ENCODE results near the gene TNFRSF19. TPM values are rescaled to one million over a fixed set of nuclear protein-coding genes. Genes with fewer than 3 reads are reported as not detected.

Gene TNFRSF19
- total and polyA plus RNA-seq, 5 donors from 2014 or later: 1.3 to 5.6 (median 1.6) TPM

- no peak for DNase-seq
- Mint-ChIP-seq H3K4me3 (no peak overlapping the region), H3K9me3 (no peaks in the 10 kb centered on the region), H3K36me3 (peaks cover 9% of the 10 kb centered on the region), H3K27ac (no peak overlapping the region), H3K4me1 (peaks cover 0 to 14% (median 7%) of the 10 kb centered on the region in 4 donors), H3K27me3 (no peaks in the 10 kb centered on the region)
- Histone ChIP-seq H3K27ac (ENCODE audit: insufficient read depth, low read length, poor library complexity, severe bottlenecking) (no peak overlapping the region), H3K36me3 (ENCODE audit: control insufficient read depth, insufficient read depth, low read length) (no peaks in the 10 kb centered on the region), H3K4me3 (ENCODE audit: low read depth, low read length) (no peak overlapping the region), H3K4me1 (ENCODE audit: control insufficient read depth, insufficient read depth, low read length, poor library complexity, severe bottlenecking) (no peaks in the 10 kb centered on the region), H3K9me3 (ENCODE audit: control insufficient read depth in 2 of 2, low read length in 2 of 2) (no peaks in the 10 kb centered on the region), H3K27me3 (ENCODE audit: control insufficient read depth, insufficient read depth, low read length) (no peaks in the 10 kb centered on the region)
- ATAC-seq (ENCODE audit: low read depth in 2 of 2): no peak
Measured at GRCh38 chr13:23722726-23723453, 152.7 kb downstream of the TNFRSF19 start.

DNA sequence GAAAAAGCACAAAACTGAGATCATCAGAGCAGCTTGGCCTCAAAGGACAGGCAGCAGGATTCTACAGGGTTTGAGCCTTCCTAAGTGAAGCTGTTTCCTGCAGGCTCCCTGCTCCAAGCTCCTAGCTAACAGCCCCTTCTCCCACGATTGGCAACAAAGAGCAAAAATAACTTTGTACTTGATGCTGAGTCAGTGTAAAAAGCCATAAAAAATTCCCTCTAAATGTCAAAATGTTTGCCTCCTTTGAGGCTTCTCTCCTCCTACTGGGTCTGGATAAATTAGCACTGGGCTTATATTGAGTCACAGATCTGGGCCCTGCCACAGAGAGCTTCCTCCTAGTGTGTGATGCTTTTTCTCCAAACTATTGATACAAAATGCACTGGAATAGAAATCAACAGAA lies 153.3 kb downstream of the TNFRSF19 start:
- no peak for ATAC-seq (ENCODE audit: low read depth in 2 of 2)
- no peak for DNase-seq
- H3K27ac ChIP-seq (ENCODE audit: insufficient read depth, low read length, poor library complexity, severe bottlenecking): no peak overlapping the region
- Mint-ChIP-seq H3K9me3 (no peaks in the 10 kb centered on the region), H3K27me3 (no peaks in the 10 kb centered on the region), H3K36me3 (peaks cover 9% of the 10 kb centered on the region), H3K4me1 (peaks cover 0 to 14% (median 7%) of the 10 kb centered on the region in 4 donors), H3K4me3 (no peak overlapping the region), H3K27ac (no peak overlapping the region)
- H3K4me3 ChIP-seq (ENCODE audit: low read depth, low read length): no peak overlapping the region
- no peaks in the 10 kb centered on the region for H3K9me3 ChIP-seq (ENCODE audit: control insufficient read depth in 2 of 2, low read length in 2 of 2)
- no peaks in the 10 kb centered on the region for H3K36me3 ChIP-seq (ENCODE audit: control insufficient read depth, insufficient read depth, low read length)
- no peaks in the 10 kb centered on the region for H3K4me1 ChIP-seq (ENCODE audit: control insufficient read depth, insufficient read depth, low read length, poor library complexity, severe bottlenecking)
- H3K27me3 ChIP-seq (ENCODE audit: control insufficient read depth, insufficient read depth, low read length): no peaks in the 10 kb centered on the region

DNA sequence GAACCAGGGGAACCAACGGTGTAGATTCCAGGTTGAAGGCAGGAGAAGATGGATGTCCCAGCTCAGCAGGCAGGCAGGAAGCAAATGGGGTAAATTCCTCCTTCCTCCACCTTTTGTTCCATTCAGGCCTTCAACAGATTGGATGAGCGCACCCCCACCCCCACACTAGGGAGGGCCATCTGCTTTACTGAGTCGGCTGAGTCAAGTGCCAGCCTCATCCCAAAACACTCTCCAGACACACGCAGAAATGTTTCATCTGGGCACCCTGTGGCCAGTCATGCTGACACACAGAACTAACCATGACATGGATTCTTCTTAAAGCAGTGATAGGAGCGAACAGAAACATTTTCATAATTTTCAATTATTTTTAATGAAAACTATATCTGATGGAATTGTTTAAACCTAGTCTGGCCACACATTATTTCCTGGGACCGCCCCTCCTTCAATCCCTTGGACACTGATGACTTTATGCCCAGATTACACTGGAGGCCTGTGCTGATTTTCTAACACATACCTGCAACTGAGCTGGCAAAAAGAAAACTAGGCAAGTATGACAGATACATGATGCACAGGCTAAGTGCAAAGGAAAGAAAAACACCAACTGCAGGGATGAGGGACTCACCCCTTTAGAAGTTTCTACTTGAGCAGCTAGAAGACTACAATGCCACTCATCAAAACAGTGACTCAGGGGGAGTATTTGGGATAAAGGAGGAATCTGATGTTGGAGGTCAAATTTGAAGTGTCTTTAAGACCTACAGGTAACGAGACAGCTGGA lies 154.2 kb downstream of the TNFRSF19 start:
- Mint-ChIP-seq H3K36me3 (peaks cover 13% of the 10 kb centered on the region), H3K4me3 (no peak overlapping the region), H3K27me3 (no peaks in the 10 kb centered on the region), H3K27ac (no peak overlapping the region), H3K4me1 (peaks cover 0 to 5% (median under 1%) of the 10 kb centered on the region in 4 donors), H3K9me3 (no peaks in the 10 kb centered on the region)
- no peak for ATAC-seq (ENCODE audit: low read depth in 2 of 2)
- H3K4me1 ChIP-seq (ENCODE audit: control insufficient read depth, insufficient read depth, low read length, poor library complexity, severe bottlenecking): no peaks in the 10 kb centered on the region
- no peaks in the 10 kb centered on the region for H3K27me3 ChIP-seq (ENCODE audit: control insufficient read depth, insufficient read depth, low read length)
- no peak overlapping the region for H3K4me3 ChIP-seq (ENCODE audit: low read depth, low read length)
- no peak for DNase-seq
- H3K9me3 ChIP-seq (ENCODE audit: control insufficient read depth in 2 of 2, low read length in 2 of 2): no peaks in the 10 kb centered on the region
- H3K27ac ChIP-seq (ENCODE audit: insufficient read depth, low read length, poor library complexity, severe bottlenecking): no peak overlapping the region
- H3K36me3 ChIP-seq (ENCODE audit: control insufficient read depth, insufficient read depth, low read length): peaks cover 4% of the 10 kb centered on the region

Other genes with a start within 250 kb of the TNFRSF19 start
- 23.4 TPM for gene SACS, start 136.7 kb upstream of the TNFRSF19 start, total RNA-seq
- 1 to 10 TPM; 5.2 to 9.1 (median 6.2) TPM for gene SACS, start 136.7 kb upstream of the TNFRSF19 start, polyA plus RNA-seq

Data from CD4-positive, CD25-positive, alpha-beta regulatory T cell (primary cell).